K562 (cell line): ENCODE measurements around the gene CYP46A1. TPM values are rescaled to one million over a fixed set of nuclear protein-coding genes. Genes with fewer than 3 reads are reported as not detected.

Experiments
- ARID3B ChIP-seq: fragments of 250-450 bp; sonication (Bioruptor Pico); IDR thresholded peaks from 2 replicates; pipeline ENCODE4 v1.4.0; 2020; ENCODE audit warnings: borderline replicate concordance
- CAMTA2 ChIP-seq: fragments of 250-450 bp; sonication (Bioruptor Pico); conservative IDR thresholded peaks from 2 replicates; pipeline ENCODE4 v1.5.1; 2022
- CREB1 ChIP-seq, 2 experiments: sonication (generic) in 1 of 2; formaldehyde crosslinking in 1 of 2; IDR thresholded peaks; 2 replicates each; pipeline versions ENCODE4 v1.6.1 to v1.8.0; 2012 to 2022; ENCODE audit warnings: inconsistent platforms in 1 of 2, mild to moderate bottlenecking in 1 of 2, missing genetic modification reagents in 1 of 2, moderate library complexity in 1 of 2
- FOXP1 ChIP-seq: sonication (generic); formaldehyde crosslinking; IDR thresholded peaks from 2 replicates; pipeline ENCODE4 v1.8.0; 2022; ENCODE audit warnings: mild to moderate bottlenecking, missing genetic modification reagents
- GABPA ChIP-seq: fragments of 200-800 bp; sonication (Bioruptor generic); conservative IDR thresholded peaks from 2 replicates; pipeline ENCODE4 v1.6.1; 2016; ENCODE audit warnings: low read depth, missing genetic modification characterization, missing compliant biosample characterization
- MBD1 ChIP-seq: fragments of 250-450 bp; sonication (Bioruptor Pico); IDR thresholded peaks from 2 replicates; pipeline ENCODE4 v1.8.0; 2022; ENCODE audit warnings: inconsistent platforms
- MTA3 ChIP-seq: fragments of 450-650 bp; formaldehyde crosslinking; IDR thresholded peaks from 2 replicates; pipeline ENCODE4 v1.6.1; 2017; ENCODE audit warnings: mild to moderate bottlenecking, borderline replicate concordance
- NCOA2 ChIP-seq, 2 experiments: fragments of 450-650 bp; IDR thresholded peaks; 2 replicates each; pipeline ENCODE4 v1.6.1; 2018; ENCODE audit warnings: mild to moderate bottlenecking in 2 of 2, moderate library complexity in 1 of 2; ENCODE audit not compliant: partially characterized antibody in 2 of 2
- NFXL1 ChIP-seq: fragments of 450-650 bp; formaldehyde crosslinking; IDR thresholded peaks from 2 replicates; pipeline ENCODE4 v1.4.0; 2021; ENCODE audit warnings: mild to moderate bottlenecking
- NR2C2 ChIP-seq, 2 experiments: fragments of 200-800 bp in 1 of 2; sonication (Bioruptor generic) in 1 of 2; sonication (generic) in 1 of 2; formaldehyde crosslinking in 1 of 2; IDR thresholded peaks; 2 replicates each; pipeline versions ENCODE4 v1.6.1 to v1.8.0; 2016 to 2022; ENCODE audit warnings: mild to moderate bottlenecking in 1 of 2, missing compliant biosample characterization in 1 of 2, missing genetic modification characterization in 1 of 2, missing genetic modification reagents in 1 of 2
- SIN3A ChIP-seq, 2 experiments: fragments of 150-350 bp in 1 of 2; IDR thresholded peaks; 2 replicates each; pipeline ENCODE4 v1.6.1; 2011 to 2016; ENCODE audit warnings: borderline replicate concordance in 2 of 2, low read depth in 2 of 2, low read length in 2 of 2, mild to moderate bottlenecking in 2 of 2, moderate library complexity in 2 of 2; ENCODE audit not compliant: control insufficient read depth in 1 of 2
- ZBTB40 ChIP-seq, 2 experiments: fragments of 450-650 bp in 1 of 2; sonication (generic) in 1 of 2; formaldehyde crosslinking in 1 of 2; IDR thresholded peaks; 2 replicates each; pipeline versions ENCODE4 v1.7.1 to v1.9.0; 2016 to 2022; ENCODE audit warnings: inconsistent platforms in 1 of 2, mild to moderate bottlenecking in 1 of 2, missing genetic modification reagents in 1 of 2
- polyA plus RNA-seq, 8 experiments: library from polyadenylated mRNA; depleted of rRNA in 4 of 8; stranded (reverse) in 5 of 8; unstranded in 3 of 8; fragments of >200 nt; fragmentation: Nextera tagmentation in 2 of 8; fragmentation: Illumina TruSeq in 1 of 8; extraction: Ambion mirVana in 2 of 8; extraction: Trizol in 1 of 8; gene quantifications; 2 replicates each; pipeline versions ENCODE4 v1.2.1 to v1.2.3, GENCODE V29; 2011 to 2014; ENCODE audit warnings: inconsistent platforms in 1 of 8, missing spikeins in 1 of 8
- total RNA-seq, 7 experiments: library from RNA; depleted of rRNA in 6 of 7; stranded (reverse); fragments of >200 nt in 6 of 7; fragmentation: Illumina TruSeq in 2 of 7; extraction: Trizol in 2 of 7; gene quantifications; 2 replicates each; pipeline versions ENCODE4 v1.2.1 to v1.2.3, GENCODE V29; 2011 to 2021; ENCODE audit warnings: low replicate concordance in 1 of 7

The CYP46A1 gene
- total and polyA plus RNA-seq, 9 of the 15 experiments (the other 6 are each of a cell fraction or from before 2014, with no cell fraction given) = not detected

GRCh38 chr14:99733540-99734405 lies 49.7 kb downstream of the CYP46A1 start (continued):
- TF ChIP-seq MBD1 (CRISPR knock-in tag) (no peak), SIN3A (IDR thresholded peaks at IDR 0.05; ENCODE audit: borderline replicate concordance in 2 of 2, control insufficient read depth in 1 of 2, low read depth in 2 of 2, low read length in 2 of 2) (no peak), NCOA2 (IDR thresholded peaks at IDR 0.05; ENCODE audit: partially characterized antibody in 2 of 2) (no peak), CREB1 (IDR thresholded peaks at IDR 0.05) (no peak), CREB1 (CRISPR knock-in tag; IDR thresholded peaks at IDR 0.05) (no peak), NFXL1 (CRISPR knock-in tag) (no peak), NR2C2 (CRISPR knock-in tag; IDR thresholded peaks at IDR 0.05) (no peak), NR2C2 (tag; IDR thresholded peaks at IDR 0.05) (no peak), ARID3B (CRISPR knock-in tag) (no peak), MTA3 (no peak), CAMTA2 (no peak), GABPA (tag) (peak; percentile 65), FOXP1 (CRISPR knock-in tag) (0 out of 2 replicates have a peak, but pooled peaks have one; percentile 25), ZBTB40 (IDR thresholded peaks at IDR 0.05) (peak; percentile 64), ZBTB40 (CRISPR knock-in tag; IDR thresholded peaks at IDR 0.05) (no peak)
